Small intestine (tissue), 7 donors: ENCODE data around the gene ZG16. TPM values are rescaled to one million over a fixed set of nuclear protein-coding genes. Genes with fewer than 3 reads are reported as not detected.
A peak's percentile ranks its signal among the peaks of the same experiment; 100 is the strongest.

Experiments used
- DNase-seq, 2 donors: peaks; one replicate each; pipeline versions ENCODE4 v3.0.0 to v3.0.0-alpha.2; 2013
- FAIRE-seq: peaks from 2 replicates; lab custom pipeline; 2012; peaks lifted over from hg19 to GRCh38; lab: Jason Lieb, UNC
- H3K27ac ChIP-seq, 3 donors: one replicate each; pipeline ENCODE4 v1.5.1; 2013; ENCODE audit warnings: low read length in 2 of 3, mild to moderate bottlenecking in 2 of 3, control low read depth in 1 of 3, inconsistent platforms in 1 of 3, low read depth in 1 of 3, moderate library complexity in 1 of 3
- H3K27me3 ChIP-seq, 3 donors: one replicate each; pipeline ENCODE4 v1.6.1; 2013; ENCODE audit warnings: low read length in 3 of 3, inconsistent platforms in 1 of 3; ENCODE audit not compliant: control insufficient read depth in 3 of 3, insufficient read depth in 3 of 3
- H3K36me3 ChIP-seq, 3 donors: one replicate each; pipeline ENCODE4 v1.6.1; 2013; ENCODE audit warnings: low read length in 3 of 3, inconsistent platforms in 1 of 3, low read depth in 1 of 3, mild to moderate bottlenecking in 1 of 3, moderate library complexity in 1 of 3; ENCODE audit not compliant: control insufficient read depth in 3 of 3, insufficient read depth in 2 of 3
- H3K4me1 ChIP-seq, 3 donors: one replicate each; pipeline ENCODE4 v1.6.1; 2013; ENCODE audit warnings: low read length in 2 of 3, inconsistent platforms in 1 of 3, low read depth in 1 of 3, mild to moderate bottlenecking in 1 of 3, moderate library complexity in 1 of 3; ENCODE audit not compliant: control insufficient read depth in 3 of 3, insufficient read depth in 2 of 3
- H3K4me3 ChIP-seq, 3 donors: one replicate each; pipeline ENCODE4 v1.5.1; 2013; ENCODE audit warnings: low read length in 3 of 3, control low read depth in 1 of 3, inconsistent platforms in 1 of 3, low read depth in 1 of 3, mild to moderate bottlenecking in 1 of 3, moderate library complexity in 1 of 3
- H3K9me3 ChIP-seq, 2 donors: one replicate each; pipeline ENCODE4 v1.6.1; 2013; ENCODE audit warnings: low read depth in 1 of 2, low read length in 1 of 2; ENCODE audit not compliant: control insufficient read depth in 2 of 2, insufficient read depth in 1 of 2
- WGBS, 3 donors: extraction: QIAGEN DNeasy Blood & Tissue Kit; methylation state at CpG; one replicate each; pipeline ENCODE4 v1.1.7; 2013; 5-methylcytosine and 5-hydroxymethylcytosine counted together
- polyA plus RNA-seq, 4 donors: library from polyadenylated mRNA; stranded (reverse) in 3 of 4; unstranded in 1 of 4; fragments of 200-250 nt in 3 of 4; fragments of 120-200 nt in 1 of 4; gene quantifications; one replicate each; pipeline versions ENCODE4 v1.2.1 to v1.2.3, GENCODE V29; 2013
- donor health status: healthy with polysubstance abuse.
- donor health status: control.
- donor health status: control.
- donor health status: Bipolar disorder and iron deficiency.
- donor health status: healthy.

ZG16 gene
- polyA plus RNA-seq, 4 donors: 4.8 to 186 (median 47.4) TPM

GRCh38 chr16:29807426-29808218 is 29.6 kb downstream of the ZG16 start:
- H3K27ac ChIP-seq: peak overlapping the region; percentile 77 to 91 (median 88)
- peak overlapping the region; percentile 44 to 97 (median 84) for H3K4me3 ChIP-seq
- FAIRE-seq: no peak
- H3K4me1 ChIP-seq: peaks cover 7 to 51% (median 18%) of the 10 kb centered on the region in 3 donors
- peaks cover 0 to 6% (median 0%) of the 10 kb centered on the region in 3 donors for H3K27me3 ChIP-seq
- WGBS, 3 donors: 0 to 2% (median 1%) methylated on average over 62 to 69 of the region's 69 CpGs
- peaks cover 0 to 47% (median 0%) of the 10 kb centered on the region in 3 donors for H3K36me3 ChIP-seq
- peak; percentile 89 to 93 for DNase-seq
- H3K9me3 ChIP-seq: no peaks in the 10 kb centered on the region

- H3K4me3 ChIP-seq: peak overlapping the region; percentile 21 to 97 (median 44)
- peaks cover 7 to 53% (median 18%) of the 10 kb centered on the region in 3 donors for H3K4me1 ChIP-seq
- peaks cover 0 to 42% (median 0%) of the 10 kb centered on the region in 3 donors for H3K36me3 ChIP-seq
- no peaks in the 10 kb centered on the region for H3K9me3 ChIP-seq
- H3K27me3 ChIP-seq: peaks cover 0 to 13% (median 0%) of the 10 kb centered on the region in 3 donors
- WGBS, 3 donors: 32 to 48% (median 44%) methylated on average over 25 of the region's 25 CpGs
- FAIRE-seq (no peak), DNase-seq (no peak)
- peak overlapping the region; percentile 77 to 91 (median 88) for H3K27ac ChIP-seq
These were observed 30.3 kb downstream of the ZG16 start for GRCh38 chr16:29808219-29808900.

GRCh38 chr16:29809031-29809747 is 31.1 kb downstream of the ZG16 start:
- FAIRE-seq (no peak), DNase-seq (no peak)
- Histone ChIP-seq H3K4me1 (peaks cover 7 to 53% (median 18%) of the 10 kb centered on the region in 3 donors), H3K27ac (peak overlapping the region; percentile 12 to 77 (median 12)), H3K4me3 (peak overlapping the region in 1 of 3 donors; percentile 29), H3K36me3 (peaks cover 0 to 35% (median 0%) of the 10 kb centered on the region in 3 donors), H3K9me3 (no peaks in the 10 kb centered on the region), H3K27me3 (peaks cover 0 to 20% (median 0%) of the 10 kb centered on the region in 3 donors)
- 62 to 78% (median 77%) methylated on average over 30 to 31 of the region's 31 CpGs for WGBS, 3 donors

GRCh38 chr16:29809850-29810698 is 32.0 kb downstream of the ZG16 start:
- H3K27me3 ChIP-seq: peaks cover 0 to 21% (median 0%) of the 10 kb centered on the region in 3 donors
- 56 to 63% (median 60%) methylated on average over 21 to 23 of the region's 23 CpGs for WGBS, 3 donors
- peak overlapping the region in 1 of 3 donors; percentile 29 for H3K4me3 ChIP-seq
- DNase-seq (no peak), FAIRE-seq (no peak)
- H3K9me3 ChIP-seq: no peaks in the 10 kb centered on the region
- H3K4me1 ChIP-seq: peaks cover 7 to 54% (median 18%) of the 10 kb centered on the region in 3 donors
- H3K36me3 ChIP-seq: peaks cover 0 to 35% (median 0%) of the 10 kb centered on the region in 3 donors
- peak overlapping the region in 2 of 3 donors; percentile 55 to 75 for H3K27ac ChIP-seq

GRCh38 chr16:29810699-29811169 is 32.7 kb downstream of the ZG16 start:
- DNase-seq (no peak), FAIRE-seq (no peak)
- no peak overlapping the region for H3K4me3 ChIP-seq
- peaks cover 7 to 57% (median 18%) of the 10 kb centered on the region in 3 donors for H3K4me1 ChIP-seq
- H3K27ac ChIP-seq: peak overlapping the region in 2 of 3 donors; percentile 55 to 75
- H3K36me3 ChIP-seq: peaks cover 0 to 35% (median 0%) of the 10 kb centered on the region in 3 donors
- no peaks in the 10 kb centered on the region for H3K9me3 ChIP-seq
- peaks cover 0 to 21% (median 0%) of the 10 kb centered on the region in 3 donors for H3K27me3 ChIP-seq
- WGBS, 3 donors: 28 to 33% (median 29%) methylated on average over 9 of the region's 9 CpGs

- Histone ChIP-seq H3K27ac (peak overlapping the region; percentile 47 to 79 (median 75)), H3K4me3 (peak overlapping the region; percentile 4 to 63 (median 54)), H3K36me3 (peaks cover 0 to 35% (median 0%) of the 10 kb centered on the region in 3 donors), H3K27me3 (peaks cover 0 to 21% (median 0%) of the 10 kb centered on the region in 3 donors), H3K4me1 (peaks cover 7 to 57% (median 18%) of the 10 kb centered on the region in 3 donors), H3K9me3 (no peaks in the 10 kb centered on the region)
- DNase-seq (peak; percentile 95), FAIRE-seq (no peak)
- 0 to 1% (median 1%) methylated on average over 29 to 31 of the region's 31 CpGs for WGBS, 3 donors
These were observed 33.3 kb downstream of the ZG16 start for GRCh38 chr16:29811170-29811895.
